ENCODE measurements around the gene RFX6.
"Not testable (repeated sequence)": the region's sequence is repeated elsewhere in the genome, so short reads cannot be mapped to it uniquely, and the experiment has no call there.

Gene RFX6

GRCh38 chr6:116876635-116877611, at the start of gene RFX6:
TSS of gene RFX6 (plus strand) at chr6:116877242. CDS start at chr6:116877276, 34 bp downstream.
- DNase-seq, result no peak

- DNase-seq, result no peak
Observed at GRCh38 chr6:116827561-116828240, 49.3 kb upstream of the RFX6 start.

- DNase-seq, result no peak
Observed at GRCh38 chr6:116828983-116829382, 48.1 kb upstream of the RFX6 start, which contains the start of gene GPRC6A. TSS of gene GPRC6A (minus strand) at chr6:116829083. CDS start at chr6:116829013, 70 bp downstream.

GRCh38 chr6:116834526-116834925, 42.5 kb upstream of the RFX6 start:
- not testable (repeated sequence) for DNase-seq

GRCh38 chr6:116836606-116837342, 40.3 kb upstream of the RFX6 start:
- no peak for DNase-seq

GRCh38 chr6:116840091-116840490, 37.0 kb upstream of the RFX6 start:
- no peak for DNase-seq

GRCh38 chr6:116842459-116842858, 34.6 kb upstream of the RFX6 start:
- no peak for DNase-seq

- DNase-seq, result no peak
Observed at GRCh38 chr6:116847227-116847626, 29.8 kb upstream of the RFX6 start.

GRCh38 chr6:116858060-116858459, 19.0 kb upstream of the RFX6 start:
- no peak for DNase-seq

GRCh38 chr6:116859264-116859663, 17.8 kb upstream of the RFX6 start:
- no peak for DNase-seq

GRCh38 chr6:116866281-116866871, 10.7 kb upstream of the RFX6 start:
- no peak for DNase-seq

GRCh38 chr6:116872771-116873170, 4.3 kb upstream of the RFX6 start:
- no peak for DNase-seq

- no peak for DNase-seq
Observed at GRCh38 chr6:116876107-116876506, 935 bp upstream of the RFX6 start.

- DNase-seq, result no peak
Observed at GRCh38 chr6:116877743-116878142, 701 bp downstream of the RFX6 start.

GRCh38 chr6:116881236-116881635, 4.2 kb downstream of the RFX6 start:
- no peak for DNase-seq

- DNase-seq, result no peak
Observed at GRCh38 chr6:116883005-116883404, 6.0 kb downstream of the RFX6 start.

- DNase-seq, result no peak
Observed at GRCh38 chr6:116884530-116884929, 7.5 kb downstream of the RFX6 start.

- DNase-seq, result no peak
Observed at GRCh38 chr6:116887168-116887567, 10.1 kb downstream of the RFX6 start.

- no peak for DNase-seq
Observed at GRCh38 chr6:116887894-116888293, 10.9 kb downstream of the RFX6 start.

- no peak for DNase-seq
Observed at GRCh38 chr6:116888732-116889360, 11.8 kb downstream of the RFX6 start.

- DNase-seq, result no peak
Observed at GRCh38 chr6:116894669-116895068, 17.6 kb downstream of the RFX6 start.

- DNase-seq, result no peak
Observed at GRCh38 chr6:116895935-116896334, 18.9 kb downstream of the RFX6 start.

Measured in activated T-cell treated with anti-CD3 and anti-CD28 coated beads for 4 hours (primary cell).